Measurements from ENCODE around the gene NUFIP1. TPM values are rescaled to one million over a fixed set of nuclear protein-coding genes. Genes with fewer than 3 reads are reported as not detected.
A peak's percentile ranks its signal among the peaks of the same experiment; 100 is the strongest.

The NUFIP1 gene
- total RNA-seq, 4 donors from 2014 or later: 0.37 to 3.6 (median 1.7) TPM

DNA sequence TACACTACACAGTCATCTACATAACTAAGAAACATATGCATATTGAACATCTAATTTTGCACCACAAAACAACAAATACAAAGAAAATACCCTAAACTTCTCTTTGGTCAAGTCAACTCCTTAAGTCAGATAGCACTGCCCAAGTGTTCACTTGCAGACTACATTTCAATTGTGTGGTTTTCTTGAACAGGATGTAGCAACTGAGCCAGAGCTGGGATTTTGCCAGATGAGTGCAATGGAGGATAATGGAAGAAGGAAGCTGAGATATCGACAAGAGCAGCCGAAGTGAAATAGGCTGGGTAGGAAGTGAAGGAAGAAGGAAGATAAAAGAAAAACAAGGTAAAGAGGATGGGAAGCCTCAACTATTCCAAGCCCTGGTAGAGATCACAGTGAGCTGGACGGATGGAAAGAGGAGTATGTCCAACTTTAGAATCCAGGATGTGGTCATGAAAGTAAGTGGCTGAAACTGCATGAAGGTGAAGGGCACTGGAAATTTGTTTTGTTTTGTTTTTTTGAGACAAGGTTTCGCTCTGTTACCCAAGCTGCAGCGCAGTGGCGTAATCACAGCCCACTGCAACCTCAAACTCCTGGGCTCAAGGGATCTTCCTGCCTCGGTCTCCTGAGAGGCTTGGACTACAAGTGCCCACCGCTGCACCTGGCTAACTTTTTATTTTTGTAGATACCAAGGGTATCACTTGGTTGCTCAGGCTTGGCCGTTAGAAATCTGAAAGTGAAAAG lies 15.0 kb downstream of the NUFIP1 start:
- Histone ChIP-seq H3K36me3 (peaks cover 0 to 15% (median 4%) of the 10 kb centered on the region in 4 donors), H3K27ac (no peak overlapping the region), H3K9me3 (no peaks in the 10 kb centered on the region), H3K4me1 (peaks cover 0 to 5% (median 2%) of the 10 kb centered on the region in 4 donors), H3K4me3 (no peak overlapping the region), H3K27me3 (no peaks in the 10 kb centered on the region)
- in situ Hi-C loops (cut with MboI; ENCODE audit: low pct_ligation_motif_present in 1 of 4, low pct_unique_long_range_greater_than_20kb in 1 of 4, low sequenced_read_pairs in 3 of 4): loop anchor here (25.0 kb wide), 2 partner anchors 487 to 1062 kb away; no protein-coding TSS in a partner anchor
- intact Hi-C loops (cut with DNase I; ENCODE audit: low total_unique reads): loop anchor here (5.0 to 10.0 kb wide), 2 partner anchors 49 to 492 kb away; no protein-coding TSS in a partner anchor
- 61 to 68% methylated on average over 4 to 9 of the region's 9 CpGs for WGBS, 2 donors (ENCODE audit: low coverage in 1 of 2)
- DNase-seq: no peak
- TF ChIP-seq CTCF (IDR thresholded peaks at IDR 0.05) (no peak), POLR2A (IDR thresholded peaks at IDR 0.05) (no peak), POLR2AphosphoS5 (IDR thresholded peaks at IDR 0.05) (no peak), EP300 (IDR thresholded peaks at IDR 0.05; ENCODE audit: low read depth) (no peak)

DNA sequence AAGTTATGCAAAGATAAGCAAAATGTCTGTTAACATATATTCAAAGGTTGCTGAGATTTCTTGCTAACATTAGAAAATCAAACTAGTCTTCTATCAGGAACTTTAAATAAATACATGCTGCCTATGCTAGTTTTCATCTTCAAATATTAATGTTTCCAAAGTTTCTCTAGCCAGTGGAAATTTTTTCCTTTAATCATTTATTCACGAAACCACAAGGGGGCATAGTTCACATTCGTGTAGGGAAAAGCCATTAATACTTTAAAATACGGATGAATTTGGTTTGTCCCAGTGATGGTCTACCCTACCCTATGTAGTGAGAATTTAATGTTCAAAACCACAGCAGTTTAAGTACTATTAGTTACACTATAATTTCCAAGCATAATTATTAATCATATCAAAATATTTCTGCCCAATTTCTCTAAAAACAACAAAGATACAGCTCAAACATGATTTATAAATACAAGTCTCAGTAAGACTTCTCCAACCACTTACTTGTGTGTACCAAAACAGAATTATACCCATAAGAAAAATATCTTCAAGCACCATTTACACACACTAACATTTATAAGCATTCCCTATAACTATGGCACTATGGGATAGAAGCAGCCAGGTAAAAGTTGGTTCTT lies 16.2 kb downstream of the NUFIP1 start:
- H3K4me3 ChIP-seq: no peak overlapping the region
- TF ChIP-seq POLR2AphosphoS5 (IDR thresholded peaks at IDR 0.05) (no peak), CTCF (IDR thresholded peaks at IDR 0.05) (peak; percentile 45 to 56 (median 54))
- in situ Hi-C loops (cut with MboI; ENCODE audit: low pct_ligation_motif_present in 1 of 4, low pct_unique_long_range_greater_than_20kb in 1 of 4, low sequenced_read_pairs in 3 of 4) (loop anchor here (25.0 kb wide), 2 partner anchors 486 to 1061 kb away; no protein-coding TSS in a partner anchor), intact Hi-C loops (cut with DNase I; ENCODE audit: low total_unique reads) (loop anchor here (5.0 to 10.0 kb wide), 2 partner anchors 48 to 491 kb away; no protein-coding TSS in a partner anchor)
- no peak for DNase-seq
- no peaks in the 10 kb centered on the region for H3K27me3 ChIP-seq
- H3K9me3 ChIP-seq: no peaks in the 10 kb centered on the region
- peaks cover 0 to 8% (median 3%) of the 10 kb centered on the region in 4 donors for H3K36me3 ChIP-seq
- H3K27ac ChIP-seq: no peak overlapping the region
- 13 to 17% methylated on average over 3 of the region's 3 CpGs for WGBS, 2 donors (ENCODE audit: low coverage in 1 of 2)
- peaks cover 0 to 17% (median 2%) of the 10 kb centered on the region in 4 donors for H3K4me1 ChIP-seq

GRCh38 chr13:44971656-44972595 lies 17.3 kb downstream of the NUFIP1 start:
- in situ Hi-C loops (cut with MboI; ENCODE audit: low pct_ligation_motif_present in 1 of 4, low pct_unique_long_range_greater_than_20kb in 1 of 4, low sequenced_read_pairs in 3 of 4) (loop anchor here (25.0 kb wide), 2 partner anchors 485 to 1060 kb away; no protein-coding TSS in a partner anchor), intact Hi-C loops (cut with DNase I; ENCODE audit: low total_unique reads) (loop anchor here (5.0 to 10.0 kb wide), 2 partner anchors 47 to 490 kb away; no protein-coding TSS in a partner anchor)
- WGBS, 2 donors (ENCODE audit: low coverage in 1 of 2): 67 to 81% methylated on average over 4 to 7 of the region's 7 CpGs
- H3K27ac ChIP-seq: no peak overlapping the region
- no peaks in the 10 kb centered on the region for H3K36me3 ChIP-seq
- H3K9me3 ChIP-seq: no peaks in the 10 kb centered on the region
- H3K4me1 ChIP-seq: peaks cover 0 to 28% (median 4%) of the 10 kb centered on the region in 4 donors
- TF ChIP-seq CTCF (IDR thresholded peaks at IDR 0.05) (no peak), POLR2A (IDR thresholded peaks at IDR 0.05) (no peak), EP300 (IDR thresholded peaks at IDR 0.05; ENCODE audit: low read depth) (no peak), POLR2AphosphoS5 (IDR thresholded peaks at IDR 0.05) (no peak)
- no peak overlapping the region for H3K4me3 ChIP-seq
- no peaks in the 10 kb centered on the region for H3K27me3 ChIP-seq
- DNase-seq: no peak

Data from transverse colon (tissue), 4 donors.